A673 (cell line): ENCODE measurements around the gene CRK. TPM values are rescaled to one million over a fixed set of nuclear protein-coding genes. Genes with fewer than 3 reads are reported as not detected.

Source experiments
- BruUV-seq: library from RNA; stranded (reverse); fragments of 400-500 nt; replicated peaks from 2 replicates; lab custom pipeline; 2021; lab: Mats Ljungman, UMichigan
- CTCF ChIA-PET: fragments of 300-600 bp; sonication (Branson Sonifier 250); formaldehyde crosslinking; loops from one replicate; lab custom pipeline; 2022; ENCODE audit warnings: antibody characterized with exemption; lab: Charles Lee
- POLR2A ChIA-PET: fragments of 300-600 bp; sonication (Branson Sonifier 250); formaldehyde crosslinking; loops from one replicate; lab custom pipeline; 2022; ENCODE audit warnings: antibody characterized with exemption; ENCODE audit not compliant: low non-redundant PET; lab: Charles Lee
- DNase-seq: peaks from one replicate; pipeline ENCODE4 v3.0.0-alpha.2; 2015; ENCODE audit warnings: low spot score
- H3K27ac ChIP-seq: fragments of 200-600 bp; sonication (generic); 2 replicates; pipeline ENCODE4 v1.5.1; 2016; ENCODE audit warnings: mixed run types, low read depth, mild to moderate bottlenecking, mixed read lengths, antibody characterized with exemption, low read length; ENCODE audit not compliant: poor library complexity, severe bottlenecking
- H3K27me3 ChIP-seq: fragments of 200-600 bp; sonication (generic); replicated peaks from 2 replicates; pipeline ENCODE4 v1.6.1; 2017; ENCODE audit warnings: mixed run types, low read depth, mild to moderate bottlenecking, mixed read lengths, antibody characterized with exemption, low read length; ENCODE audit not compliant: insufficient read depth, poor library complexity
- H3K36me3 ChIP-seq: fragments of 200-600 bp; sonication (generic); 2 replicates; pipeline ENCODE4 v1.6.1; 2016; ENCODE audit warnings: mixed run types, mild to moderate bottlenecking, mixed read lengths, antibody characterized with exemption, low read length; ENCODE audit not compliant: insufficient read depth, poor library complexity, severe bottlenecking
- H3K4me1 ChIP-seq: fragments of 200-600 bp; sonication (generic); 2 replicates; pipeline ENCODE4 v1.6.1; 2017; ENCODE audit warnings: mixed run types, mild to moderate bottlenecking, mixed read lengths, antibody characterized with exemption, low read length; ENCODE audit not compliant: insufficient read depth, poor library complexity, severe bottlenecking
- H3K4me3 ChIP-seq: fragments of 200-600 bp; sonication (generic); 2 replicates; pipeline ENCODE4 v1.5.1; 2016; ENCODE audit warnings: low read depth, mixed run types, mild to moderate bottlenecking, mixed read lengths, low read length; ENCODE audit not compliant: poor library complexity, severe bottlenecking
- H3K9me3 ChIP-seq: fragments of 200-600 bp; sonication (generic); 2 replicates; pipeline ENCODE4 v1.6.1; 2016; ENCODE audit warnings: mixed run types, low read depth, mild to moderate bottlenecking, mixed read lengths, antibody characterized with exemption, low read length; ENCODE audit not compliant: poor library complexity, severe bottlenecking
- CTCF ChIP-seq: fragments of 300-800, 200-600 bp; sonication (generic); conservative IDR thresholded peaks from 2 replicates; pipeline ENCODE4 v1.5.1; 2017; ENCODE audit warnings: low read depth, mild to moderate bottlenecking, antibody characterized with exemption, low read length, moderate library complexity, mixed read lengths
- EZH2 ChIP-seq: fragments of 200-600 bp; sonication (generic); IDR thresholded peaks from 2 replicates; pipeline ENCODE4 v1.6.1; 2017; ENCODE audit warnings: borderline replicate concordance, low read depth, mild to moderate bottlenecking, mixed read lengths, antibody characterized with exemption, low read length; ENCODE audit not compliant: poor library complexity, severe bottlenecking
- intact Hi-C: fragments of 100-400 bp; cut with micrococcal nuclease; formaldehyde crosslinking; loops from one replicate; pipeline ENCODE4 v1.10.0; 2022; ENCODE audit not compliant: unreplicated experiment
- total RNA-seq: library from RNA; stranded (reverse); gene quantifications from 2 replicates; pipeline ENCODE4 v1.2.3, GENCODE V29; 2021

The CRK gene
- total RNA-seq, 1 experiment from 2014 or later = 85.9 TPM

DNA sequence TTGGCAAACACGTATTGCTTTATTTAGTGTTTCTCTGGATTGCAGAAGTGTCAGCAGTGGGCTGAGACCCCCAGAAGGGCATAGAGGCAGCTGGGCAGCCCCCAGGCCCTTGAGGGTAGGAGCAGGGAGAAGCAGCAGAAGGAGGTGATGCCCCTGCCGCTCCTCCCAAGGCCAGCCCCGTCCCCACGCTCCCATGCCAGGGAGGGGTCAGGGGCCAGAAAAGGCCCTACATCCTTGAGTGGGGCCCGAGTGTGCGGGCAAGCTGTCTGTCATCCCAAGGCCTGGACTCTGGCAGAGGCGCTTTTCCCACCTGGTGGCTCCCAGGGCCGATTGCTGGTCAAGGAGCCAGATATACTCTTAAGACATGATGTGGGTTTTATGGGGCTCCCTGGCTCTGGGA lies 8.2 kb upstream of the CRK start:
- DNase-seq = no peak
- CTCF ChIA-PET = no interaction called here
- no TSS peak for BruUV-seq
- H3K9me3 ChIP-seq = no peaks in the 10 kb centered on the region
- intact Hi-C loops = no loop called here
- peaks cover 17% of the 10 kb centered on the region for H3K4me1 ChIP-seq
- H3K36me3 ChIP-seq = peaks cover 26% of the 10 kb centered on the region
- H3K4me3 ChIP-seq = no peak overlapping the region
- POLR2A ChIA-PET = no interaction called here
- no peaks in the 10 kb centered on the region for H3K27me3 ChIP-seq
- H3K27ac ChIP-seq = peak overlapping the region; percentile 91
- no peak for TF ChIP-seq EZH2
- TF ChIP-seq CTCF = no peak

- ChIA-PET POLR2A (interaction anchor here (0.6 to 1.0 kb wide), 2 partner anchors 73 to 284 kb away, joined by 8 read pairs; no protein-coding TSS in a partner anchor), CTCF (interaction anchor here (0.5 to 1.0 kb wide), 2 partner anchors 53 to 187 kb away, joined by 5 read pairs; partner anchors contain the start of gene INPP5K)
- Histone ChIP-seq H3K36me3 (peaks cover 17% of the 10 kb centered on the region), H3K27me3 (no peaks in the 10 kb centered on the region), H3K4me3 (peak overlapping the region; percentile 45), H3K4me1 (peaks cover 17% of the 10 kb centered on the region), H3K27ac (peak overlapping the region; percentile 91), H3K9me3 (no peaks in the 10 kb centered on the region)
- intact Hi-C loops = no loop called here
- peak; percentile 51 for DNase-seq
- TF ChIP-seq CTCF (no peak), EZH2 (no peak)
- BruUV-seq = TSS peak; percentile 82
Measured at GRCh38 chr17:1462164-1463112, 6.4 kb upstream of the CRK start.

DNA sequence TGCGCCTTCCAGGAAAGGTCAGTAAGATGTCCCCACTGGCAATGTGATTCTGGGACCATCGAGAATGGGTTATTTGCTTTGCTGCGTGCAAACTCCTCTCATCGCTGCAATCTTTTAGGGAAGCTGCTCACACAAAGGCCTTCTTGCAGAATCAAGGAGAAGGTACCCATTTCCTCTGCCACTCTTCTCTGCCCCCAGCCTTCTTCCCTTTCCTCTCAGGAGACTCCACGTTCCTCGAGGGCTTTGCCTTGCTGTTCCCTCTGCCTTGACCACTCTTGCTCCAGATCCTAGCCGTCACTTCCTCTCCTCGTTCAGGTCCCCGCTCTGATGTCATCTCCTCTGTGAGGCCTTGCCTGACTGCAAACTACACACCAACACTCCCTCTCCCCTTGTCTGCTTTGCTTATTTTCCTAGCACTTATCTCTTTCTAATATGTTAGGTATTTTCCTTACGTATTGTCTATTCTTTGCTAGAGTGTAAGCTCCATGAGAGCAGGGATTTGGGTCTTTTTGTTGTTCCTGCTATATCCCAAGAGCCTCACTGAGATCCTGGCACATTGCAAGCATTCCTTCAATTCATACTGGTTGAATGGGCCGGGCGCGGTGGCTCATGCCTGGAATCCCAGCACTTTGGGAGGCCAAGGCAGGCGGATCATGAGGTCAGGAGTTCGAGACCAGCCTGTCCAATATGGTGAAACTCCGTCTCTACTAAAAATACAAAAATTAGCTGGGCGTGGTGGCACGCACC lies 5.3 kb upstream of the CRK start:
- H3K4me1 ChIP-seq = peaks cover 17% of the 10 kb centered on the region
- TF ChIP-seq EZH2 = no peak
- TF ChIP-seq CTCF = no peak
- peak overlapping the region; percentile 18 for H3K27ac ChIP-seq
- peaks cover 11% of the 10 kb centered on the region for H3K36me3 ChIP-seq
- H3K27me3 ChIP-seq = no peaks in the 10 kb centered on the region
- TSS peak; percentile 43 for BruUV-seq
- intact Hi-C loops = no loop called here
- no peak overlapping the region for H3K4me3 ChIP-seq
- ChIA-PET CTCF (no interaction called here), POLR2A (interaction anchor here (0.6 to 0.7 kb wide), 2 partner anchors 44 to 283 kb away, joined by 4 to 8 read pairs; no protein-coding TSS in a partner anchor)
- no peaks in the 10 kb centered on the region for H3K9me3 ChIP-seq
- DNase-seq = no peak
